Smooth muscle cell (in vitro differentiated cells): ENCODE measurements around the gene TKT. TPM values are rescaled to one million over a fixed set of nuclear protein-coding genes. Genes with fewer than 3 reads are reported as not detected.

Source experiments
- DNase-seq: peaks from one replicate; lab custom pipeline; 2025; ENCODE audit not compliant: unreplicated experiment; lab: John Stamatoyannopoulos, UW
- H2AFZ ChIP-seq: fragments of 200-600 bp; sonication (generic); 2 replicates; pipeline ENCODE4 v1.6.0; 2016; ENCODE audit warnings: antibody characterized with exemption, low read depth, mild to moderate bottlenecking
- H3F3A ChIP-seq: fragments of 200-600 bp; sonication (generic); 2 replicates; pipeline ENCODE4 v1.6.0; 2017; ENCODE audit warnings: antibody characterized with exemption, low read depth
- H3K27ac ChIP-seq: fragments of 200-600 bp; sonication (generic); 2 replicates; pipeline ENCODE4 v1.5.1; 2016; ENCODE audit warnings: low read depth, mild to moderate bottlenecking
- H3K27me3 ChIP-seq: fragments of 200-600 bp; sonication (generic); 2 replicates; pipeline ENCODE4 v1.6.1; 2016; ENCODE audit warnings: low read depth, mild to moderate bottlenecking
- H3K36me3 ChIP-seq: fragments of 200-600 bp; sonication (generic); 2 replicates; pipeline ENCODE4 v1.5.1; 2016; ENCODE audit warnings: low read depth
- H3K4me1 ChIP-seq: fragments of 200-600 bp; sonication (generic); 2 replicates; pipeline ENCODE4 v1.5.1; 2016; ENCODE audit warnings: low read depth
- H3K4me2 ChIP-seq: fragments of 200-600 bp; sonication (generic); 2 replicates; pipeline ENCODE4 v1.6.0; 2016; ENCODE audit warnings: mild to moderate bottlenecking
- H3K4me3 ChIP-seq: fragments of 200-600 bp; sonication (generic); 2 replicates; pipeline ENCODE4 v1.5.1; 2016; ENCODE audit warnings: mild to moderate bottlenecking
- H3K79me2 ChIP-seq: fragments of 200-600 bp; sonication (generic); 2 replicates; pipeline ENCODE4 v1.6.0; 2016; ENCODE audit warnings: low read depth, mild to moderate bottlenecking
- H3K9ac ChIP-seq: fragments of 200-600 bp; sonication (generic); 2 replicates; pipeline ENCODE4 v1.6.0; 2016; ENCODE audit warnings: low read depth
- H3K9me3 ChIP-seq: fragments of 200-600 bp; sonication (generic); replicated peaks from 2 replicates; pipeline ENCODE4 v1.5.1; 2016; ENCODE audit warnings: low read depth
- H4K20me1 ChIP-seq: fragments of 200-600 bp; sonication (generic); 2 replicates; pipeline ENCODE4 v1.6.0; 2016; ENCODE audit warnings: low read depth
- WGBS: methylation state at CpG from one replicate; pipeline ENCODE4 v1.1.7; 2016; ENCODE audit warnings: low lambda C conversion rate; 5-methylcytosine and 5-hydroxymethylcytosine counted together
- polyA plus RNA-seq: library from polyadenylated mRNA; unstranded; fragments of >200 nt; fragmentation: Nextera tagmentation; extraction: Ambion mirVana; gene quantifications from 2 replicates; pipeline ENCODE4 v1.2.1, GENCODE V29; 2016
- total RNA-seq: library from RNA; depleted of rRNA; stranded (reverse); fragments of >200 nt; gene quantifications from 2 replicates; pipeline ENCODE4 v1.2.3, GENCODE V29; 2014
- TF ChIP-seq, protein P1 (sequence below): fragments of 200-600 bp; sonication (generic); IDR thresholded peaks from 2 replicates; pipeline ENCODE4 v1.5.1; 2017; ENCODE audit warnings: borderline replicate concordance, mild to moderate bottlenecking, antibody characterized with exemption; ENCODE audit not compliant: insufficient read depth, poor library complexity, severe bottlenecking

TKT gene
- total and polyA plus RNA-seq, 2 experiments from 2014 or later, result 124 to 138 TPM

DNA sequence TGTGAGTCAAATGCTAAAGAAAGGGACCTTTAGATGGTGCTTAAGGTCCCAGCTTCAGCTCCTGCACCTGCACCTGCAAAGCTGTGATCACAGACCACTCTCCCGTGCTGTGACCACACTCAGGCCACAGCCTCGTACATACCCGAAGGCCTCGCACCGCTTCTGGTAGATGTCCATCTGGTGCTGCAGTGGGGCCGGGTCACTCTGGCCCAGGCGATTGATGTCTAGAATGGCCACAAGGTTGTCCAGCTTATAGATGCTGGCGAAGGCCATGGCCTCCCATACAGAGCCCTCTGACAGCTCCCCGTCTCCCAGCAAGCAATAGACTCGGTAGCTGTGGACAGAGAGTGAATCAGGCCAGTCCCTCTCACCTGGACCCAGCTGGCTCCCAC lies 21.0 kb downstream of the TKT start:
- peaks cover 7% of the 10 kb centered on the region for H3K4me1 ChIP-seq
- DNase-seq, result no peak
- H4K20me1 ChIP-seq, result peaks cover under 1% of the 10 kb centered on the region
- H3K27me3 ChIP-seq, result no peaks in the 10 kb centered on the region
- 96% methylated on average over 10 of the region's 10 CpGs for WGBS
- no peak overlapping the region for H3K4me2 ChIP-seq
- no peak overlapping the region for H2AFZ ChIP-seq
- no peaks in the 10 kb centered on the region for H3K9me3 ChIP-seq
- no peak overlapping the region for H3K27ac ChIP-seq
- no peaks in the 10 kb centered on the region for H3K36me3 ChIP-seq
- peaks cover 7% of the 10 kb centered on the region for H3K79me2 ChIP-seq
- H3K4me3 ChIP-seq, result no peak overlapping the region
- peaks cover 16% of the 10 kb centered on the region for H3F3A ChIP-seq
- TF ChIP-seq, protein P1, sequence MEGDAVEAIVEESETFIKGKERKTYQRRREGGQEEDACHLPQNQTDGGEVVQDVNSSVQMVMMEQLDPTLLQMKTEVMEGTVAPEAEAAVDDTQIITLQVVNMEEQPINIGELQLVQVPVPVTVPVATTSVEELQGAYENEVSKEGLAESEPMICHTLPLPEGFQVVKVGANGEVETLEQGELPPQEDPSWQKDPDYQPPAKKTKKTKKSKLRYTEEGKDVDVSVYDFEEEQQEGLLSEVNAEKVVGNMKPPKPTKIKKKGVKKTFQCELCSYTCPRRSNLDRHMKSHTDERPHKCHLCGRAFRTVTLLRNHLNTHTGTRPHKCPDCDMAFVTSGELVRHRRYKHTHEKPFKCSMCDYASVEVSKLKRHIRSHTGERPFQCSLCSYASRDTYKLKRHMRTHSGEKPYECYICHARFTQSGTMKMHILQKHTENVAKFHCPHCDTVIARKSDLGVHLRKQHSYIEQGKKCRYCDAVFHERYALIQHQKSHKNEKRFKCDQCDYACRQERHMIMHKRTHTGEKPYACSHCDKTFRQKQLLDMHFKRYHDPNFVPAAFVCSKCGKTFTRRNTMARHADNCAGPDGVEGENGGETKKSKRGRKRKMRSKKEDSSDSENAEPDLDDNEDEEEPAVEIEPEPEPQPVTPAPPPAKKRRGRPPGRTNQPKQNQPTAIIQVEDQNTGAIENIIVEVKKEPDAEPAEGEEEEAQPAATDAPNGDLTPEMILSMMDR, result no peak
- H3K9ac ChIP-seq, result no peak overlapping the region

DNA sequence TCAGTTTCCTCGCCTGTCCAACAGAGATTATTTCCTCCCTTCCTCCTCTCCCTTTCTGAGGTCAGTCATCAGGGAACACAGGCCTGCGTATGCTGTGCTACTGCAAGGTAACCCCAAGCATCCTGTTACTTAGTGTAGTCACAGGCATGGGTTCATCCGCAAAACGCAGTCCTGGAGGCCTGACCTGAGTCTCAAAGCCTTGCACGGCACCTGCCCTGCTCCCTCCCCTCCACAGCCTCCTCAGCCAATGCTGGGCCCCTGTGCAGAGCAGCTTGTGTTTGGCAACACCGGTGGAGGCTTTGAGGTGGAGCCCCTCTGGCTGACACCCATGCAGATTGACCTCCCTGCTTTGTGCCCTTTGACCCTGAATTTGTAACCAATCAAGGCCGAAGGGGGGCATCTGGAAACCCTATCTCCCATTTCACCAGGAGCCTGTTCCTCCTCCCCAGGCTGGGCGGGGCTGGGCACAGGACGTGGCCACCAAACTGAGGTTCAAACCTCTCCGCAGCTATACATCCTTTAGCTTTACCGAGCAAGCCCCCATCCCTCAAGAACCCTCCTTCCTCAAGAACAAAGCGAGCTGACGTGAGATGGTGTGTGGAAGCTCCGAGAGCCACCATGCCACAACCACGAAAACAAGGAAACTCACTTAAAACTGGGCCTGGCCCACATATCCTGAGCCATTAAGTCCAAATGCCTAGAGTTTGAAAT lies 21.5 kb downstream of the TKT start:
- H3K27me3 ChIP-seq, result no peaks in the 10 kb centered on the region
- H3K9me3 ChIP-seq, result no peaks in the 10 kb centered on the region
- TF ChIP-seq, protein P1, result no peak
- H3K27ac ChIP-seq, result no peak overlapping the region
- peaks cover 14% of the 10 kb centered on the region for H3F3A ChIP-seq
- H3K79me2 ChIP-seq, result peaks cover 7% of the 10 kb centered on the region
- no peak overlapping the region for H3K4me3 ChIP-seq
- no peak overlapping the region for H3K4me2 ChIP-seq
- no peak for DNase-seq
- no peaks in the 10 kb centered on the region for H3K36me3 ChIP-seq
- 91% methylated on average over 15 of the region's 15 CpGs for WGBS
- peaks cover 7% of the 10 kb centered on the region for H3K4me1 ChIP-seq
- no peak overlapping the region for H2AFZ ChIP-seq
- no peak overlapping the region for H3K9ac ChIP-seq
- no peaks in the 10 kb centered on the region for H4K20me1 ChIP-seq

DNA sequence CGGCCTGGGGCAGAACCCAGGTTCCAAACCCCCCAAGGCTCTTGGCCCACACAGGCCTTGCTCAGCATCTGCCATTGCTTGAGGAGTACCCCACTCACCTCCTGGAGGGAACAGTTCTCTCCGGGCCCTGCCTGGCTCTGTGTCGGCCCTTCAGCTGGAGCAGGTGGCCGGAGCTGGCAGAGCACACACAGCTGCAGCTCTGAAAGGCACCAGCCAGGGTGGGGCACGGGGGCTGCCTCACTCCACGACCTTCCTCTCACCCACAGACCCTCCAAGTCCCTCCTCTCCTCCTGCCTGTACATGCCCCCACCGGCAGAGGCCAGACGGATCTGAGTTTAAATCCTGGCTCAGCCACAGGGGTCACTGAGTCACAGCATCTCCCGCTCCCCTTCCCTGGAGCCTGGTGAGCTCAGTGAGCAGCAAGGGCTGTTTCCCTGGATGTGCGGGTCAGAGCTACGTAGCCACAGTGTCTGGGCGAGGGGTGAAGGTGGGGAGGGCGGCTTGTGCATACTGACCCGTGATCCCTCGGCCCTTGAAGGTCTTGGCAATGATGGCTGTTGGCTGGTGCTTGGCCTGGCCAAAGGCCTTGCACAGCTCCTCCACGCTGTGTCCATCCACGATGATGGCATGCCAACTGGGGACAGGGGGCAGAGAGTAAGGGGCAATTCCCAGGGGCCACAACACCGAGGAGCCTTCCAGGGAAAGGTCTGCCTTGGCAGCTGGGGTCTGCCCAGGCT lies 23.0 kb downstream of the TKT start:
- Histone ChIP-seq H3F3A (peaks cover 8% of the 10 kb centered on the region), H3K9ac (no peak overlapping the region), H3K27ac (no peak overlapping the region), H4K20me1 (no peaks in the 10 kb centered on the region), H3K4me3 (no peak overlapping the region), H3K9me3 (no peaks in the 10 kb centered on the region), H3K79me2 (peaks cover 7% of the 10 kb centered on the region), H3K27me3 (no peaks in the 10 kb centered on the region), H3K36me3 (no peaks in the 10 kb centered on the region), H3K4me2 (no peak overlapping the region), H3K4me1 (peaks cover 4% of the 10 kb centered on the region), H2AFZ (no peak overlapping the region)
- TF ChIP-seq, protein P1, result no peak
- WGBS, result 94% methylated on average over 17 of the region's 18 CpGs
- no peak for DNase-seq
